SU-DHL-6 (cell line): ENCODE measurements around the gene PASK.

Experiments used
- CTCF ChIP-seq: fragments of 200-600 bp; sonication (generic); IDR thresholded peaks from one replicate; pipeline ENCODE4 v1.5.1; 2017; ENCODE audit warnings: antibody characterized with exemption, mild to moderate bottlenecking, low read length, moderate library complexity; ENCODE audit not compliant: insufficient read depth, poor library complexity, severe bottlenecking
- EZH2phosphoT487 ChIP-seq: fragments of 200-600 bp; sonication (generic), shearing (Covaris generic); conservative IDR thresholded peaks from 2 replicates; pipeline ENCODE4 v1.6.1; 2018; ENCODE audit warnings: mild to moderate bottlenecking, antibody characterized with exemption, low read length, moderate library complexity, mixed read lengths

DNA sequence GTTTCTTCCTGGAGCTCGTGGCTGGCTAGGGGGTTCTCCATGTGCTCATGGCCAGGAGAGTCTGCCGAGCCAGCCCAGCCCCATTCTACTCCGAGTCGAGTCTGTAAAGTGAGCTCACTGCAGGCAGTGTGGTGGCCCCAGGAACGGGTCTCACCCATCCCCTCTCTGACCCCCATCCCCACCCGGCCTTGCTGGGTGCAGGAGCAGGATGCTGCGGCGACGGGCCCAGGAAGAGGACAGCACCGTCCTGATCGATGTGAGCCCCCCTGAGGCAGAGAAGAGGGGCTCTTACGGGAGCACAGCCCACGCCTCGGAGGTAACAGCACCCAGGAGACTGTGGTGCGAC lies 40.6 kb upstream of the PASK start:
- TF ChIP-seq CTCF (no peak), EZH2phosphoT487 (no peak)
